Activated CD4-positive, CD25-positive, alpha-beta regulatory T cell treated with anti-CD3 and anti-CD28 coated beads, Interleukin-2, amount 50 U/mL, for 72 hours (primary cell): ENCODE data around the gene ANKRD40.
"Not testable (repeated sequence)": the region's sequence is repeated elsewhere in the genome, so short reads cannot be mapped to it uniquely, and the experiment has no call there.

Experiments used
- DNase-seq: peaks from one replicate; pipeline ENCODE4 v3.0.0; 2021

ANKRD40 gene

DNA sequence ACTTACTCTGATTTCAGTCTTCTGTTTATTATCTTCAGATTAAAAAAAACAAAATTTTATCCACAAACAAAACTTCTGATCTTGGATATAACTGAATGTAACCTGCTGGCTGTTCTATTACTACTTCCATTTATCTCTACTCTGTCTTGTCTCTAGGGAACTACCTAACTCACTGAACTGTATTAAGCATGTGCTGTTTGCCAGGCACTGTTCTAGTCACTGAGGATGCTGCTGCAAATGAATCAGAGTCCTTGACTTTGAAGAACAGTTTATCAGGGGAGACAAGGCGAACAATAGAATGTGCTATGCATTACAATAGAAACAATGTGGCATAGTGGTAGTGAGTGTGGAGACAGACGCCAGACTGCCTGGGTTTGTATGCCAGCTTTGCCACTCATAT is 2.3 kb upstream of the ANKRD40 start:
- no peak for DNase-seq

DNA sequence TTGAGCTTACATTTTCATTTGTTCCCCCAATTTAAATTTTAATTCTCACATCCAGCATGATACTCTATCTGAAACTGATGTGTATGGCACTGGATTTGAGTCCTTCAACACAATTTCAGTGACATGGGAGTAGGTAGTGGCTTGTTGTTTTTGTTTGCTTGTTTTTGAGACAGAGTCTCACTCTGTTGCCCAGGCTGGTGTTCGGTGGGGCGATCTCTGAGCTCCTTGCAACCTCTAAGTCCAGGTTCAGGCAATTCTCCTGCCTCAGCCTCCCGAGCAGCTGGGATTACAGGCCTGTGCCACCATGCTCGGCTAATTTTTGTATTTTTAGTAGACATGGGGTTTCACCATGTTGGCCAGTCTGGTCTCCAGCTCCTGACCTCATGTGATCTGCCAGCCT is 1.3 kb upstream of the ANKRD40 start:
- not testable (repeated sequence) for DNase-seq

DNA sequence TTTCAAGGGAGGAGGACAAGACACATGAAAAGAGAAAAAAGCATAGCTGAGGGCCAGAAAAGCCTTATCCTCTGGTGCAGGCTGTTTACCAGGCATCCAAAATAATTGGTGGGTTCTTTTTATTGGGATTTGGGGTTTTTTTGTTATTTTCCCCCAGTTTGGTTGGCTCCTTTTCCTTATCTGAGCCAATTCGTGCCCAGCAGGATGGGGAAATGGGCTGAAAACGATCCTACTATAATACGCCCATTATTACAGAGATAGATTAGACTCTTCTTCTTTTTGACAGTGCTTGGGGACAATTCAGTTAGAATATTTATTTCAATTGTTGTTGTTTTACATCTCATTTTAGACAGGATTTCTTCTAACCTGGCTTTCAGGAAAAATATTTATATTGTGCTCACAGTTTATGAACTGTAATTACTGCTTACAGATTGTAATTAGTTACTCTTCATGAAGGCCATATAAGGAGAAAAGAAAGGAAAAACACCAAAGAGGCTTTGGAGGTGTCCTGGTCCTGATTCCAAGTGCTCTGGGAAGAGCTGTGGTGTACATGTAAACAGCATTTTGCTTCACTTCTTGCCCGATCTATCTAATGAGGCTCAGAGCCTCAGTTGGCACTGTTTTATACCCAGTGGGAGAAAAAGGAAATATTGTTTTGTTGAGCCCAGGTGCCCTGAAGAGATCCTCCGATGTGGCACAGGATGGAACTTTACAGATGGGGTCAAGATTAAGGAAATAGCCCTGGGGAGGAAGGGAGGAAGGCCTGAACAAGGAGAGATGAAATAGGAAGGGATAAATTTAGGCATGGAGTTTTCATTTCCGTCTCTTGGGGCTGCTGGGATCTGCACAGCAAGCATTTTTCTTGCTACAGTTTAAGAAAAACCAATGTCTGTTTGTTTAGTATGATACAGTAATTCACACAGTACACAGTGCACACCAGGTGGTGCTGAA is 611 bp upstream of the ANKRD40 start:
- DNase-seq, result no peak

GRCh38 chr17:50703162-50703561 is 4.6 kb downstream of the ANKRD40 start:
- no peak for DNase-seq

DNA sequence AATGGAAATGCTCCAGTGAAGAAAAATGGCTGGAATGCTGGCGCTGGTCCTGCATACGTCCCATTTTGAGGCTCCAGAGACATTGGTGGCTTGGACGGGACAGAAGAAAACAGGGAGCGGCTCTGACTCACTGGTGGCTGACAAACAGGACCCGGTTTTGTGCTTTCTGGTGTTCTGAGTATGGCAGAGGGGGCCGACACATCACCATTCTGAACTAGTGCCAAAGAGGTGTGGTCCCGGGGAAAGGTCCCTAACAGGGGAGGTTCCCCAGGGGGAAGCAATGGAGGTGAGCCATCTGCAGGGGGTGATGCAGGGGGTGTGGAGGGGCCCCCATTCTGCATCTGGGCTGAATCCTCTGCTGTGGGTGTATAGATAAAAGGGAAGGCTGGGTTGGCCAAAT is 8.3 kb downstream of the ANKRD40 start:
- no peak for DNase-seq

GRCh38 chr17:50697663-50698272 is 9.9 kb downstream of the ANKRD40 start:
- DNase-seq, result no peak

GRCh38 chr17:50697062-50697461 is 10.7 kb downstream of the ANKRD40 start:
- DNase-seq, result no peak

GRCh38 chr17:50696365-50696879 is 11.3 kb downstream of the ANKRD40 start:
- no peak for DNase-seq

GRCh38 chr17:50693036-50693682 is 14.6 kb downstream of the ANKRD40 start:
- DNase-seq, result no peak

DNA sequence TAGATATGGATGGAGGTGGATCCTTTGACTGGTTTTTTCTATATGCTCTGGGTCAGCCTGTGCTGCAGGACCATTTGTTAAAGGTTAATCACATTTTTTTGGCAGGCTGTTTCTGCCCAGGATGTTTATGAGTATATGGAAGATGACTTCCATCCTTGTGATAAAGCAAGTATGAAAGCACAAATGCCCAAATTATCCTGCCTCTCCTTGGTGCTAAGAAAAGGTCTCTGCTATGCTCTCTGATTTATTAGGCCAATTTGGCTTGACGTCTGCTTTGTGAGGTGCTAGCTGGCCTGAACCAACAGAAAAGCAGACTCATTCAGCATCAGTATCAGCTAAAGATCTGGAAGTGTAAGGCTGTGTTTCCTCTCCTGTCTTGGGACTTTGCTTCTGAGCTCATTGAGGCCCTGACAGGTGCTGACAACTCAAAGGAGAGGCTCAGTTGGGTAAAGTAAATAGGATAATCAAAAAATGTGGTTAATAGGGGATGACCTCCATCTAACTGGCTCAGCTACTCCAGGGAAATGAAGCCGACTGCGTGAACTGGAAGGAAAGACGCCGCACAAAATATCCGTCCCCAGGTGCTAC is 15.2 kb downstream of the ANKRD40 start:
- DNase-seq, result no peak

GRCh38 chr17:50691550-50692447 is 15.9 kb downstream of the ANKRD40 start:
- DNase-seq, result no peak

GRCh38 chr17:50690887-50691549 is 16.7 kb downstream of the ANKRD40 start:
- DNase-seq, result no peak

DNA sequence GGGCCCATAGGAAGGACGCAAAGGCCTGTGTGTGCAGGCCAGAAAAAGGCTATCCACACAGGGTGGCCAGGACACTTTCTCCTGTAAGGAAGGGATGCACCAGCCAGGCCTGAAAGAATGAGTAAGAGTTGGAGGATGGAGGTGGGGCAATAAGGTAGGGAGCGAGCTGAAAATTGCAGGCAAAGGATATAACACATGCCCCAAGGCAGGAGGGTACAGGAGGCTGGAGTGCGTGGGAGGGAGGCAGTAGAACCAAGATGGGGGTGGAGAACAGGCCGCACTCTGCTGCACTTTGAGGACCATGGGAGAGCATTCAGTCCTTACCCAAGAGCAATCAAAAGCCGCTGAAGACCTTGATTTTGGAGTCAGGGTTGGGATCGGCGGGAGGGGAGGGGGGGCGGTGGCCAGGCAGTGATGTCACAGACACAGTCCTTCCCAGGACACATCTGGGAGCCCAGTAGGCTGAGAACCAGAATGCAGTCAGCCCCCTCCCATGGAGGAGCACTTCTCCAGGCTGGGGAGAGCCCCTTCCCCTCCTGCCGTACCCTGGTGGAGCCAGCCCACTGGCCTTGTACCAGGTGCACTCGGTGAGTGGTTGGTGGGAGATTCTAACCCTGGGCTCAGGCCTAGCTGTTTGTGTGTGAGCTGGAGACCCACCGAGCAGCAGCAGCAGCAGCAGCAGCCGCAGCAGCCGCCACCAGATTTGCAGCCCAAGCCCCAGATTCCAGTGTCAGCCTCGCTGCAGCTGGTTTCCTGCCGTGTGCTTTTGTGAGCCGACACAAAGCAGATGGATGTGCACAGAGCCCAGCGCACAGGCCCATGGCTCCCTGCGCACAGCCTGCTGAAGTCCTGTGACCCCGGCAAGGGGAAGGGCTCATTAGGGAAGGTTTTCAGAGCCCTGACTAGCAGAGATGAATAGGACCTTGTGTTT is 17.5 kb downstream of the ANKRD40 start:
- DNase-seq, result no peak

DNA sequence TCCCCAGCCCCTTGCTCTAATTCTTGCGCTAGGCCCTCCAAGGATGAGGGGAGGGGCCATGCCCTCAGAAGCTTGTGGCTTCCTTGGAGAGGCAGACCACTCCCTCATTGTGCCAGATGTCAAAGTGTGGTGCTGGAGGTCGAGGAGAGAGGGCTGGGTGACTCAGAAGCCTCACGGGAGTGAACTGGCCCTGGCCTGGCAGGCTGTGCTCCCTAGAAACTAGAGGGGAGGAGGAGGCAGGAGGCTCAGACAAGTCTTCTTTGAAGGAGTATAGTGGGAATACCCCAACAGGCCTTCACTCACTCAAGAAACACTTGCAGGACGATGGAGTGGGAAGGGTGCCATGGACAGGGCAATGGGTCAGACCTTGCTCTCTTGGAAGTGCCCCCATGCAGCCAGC is 18.5 kb downstream of the ANKRD40 start:
- no peak for DNase-seq

DNA sequence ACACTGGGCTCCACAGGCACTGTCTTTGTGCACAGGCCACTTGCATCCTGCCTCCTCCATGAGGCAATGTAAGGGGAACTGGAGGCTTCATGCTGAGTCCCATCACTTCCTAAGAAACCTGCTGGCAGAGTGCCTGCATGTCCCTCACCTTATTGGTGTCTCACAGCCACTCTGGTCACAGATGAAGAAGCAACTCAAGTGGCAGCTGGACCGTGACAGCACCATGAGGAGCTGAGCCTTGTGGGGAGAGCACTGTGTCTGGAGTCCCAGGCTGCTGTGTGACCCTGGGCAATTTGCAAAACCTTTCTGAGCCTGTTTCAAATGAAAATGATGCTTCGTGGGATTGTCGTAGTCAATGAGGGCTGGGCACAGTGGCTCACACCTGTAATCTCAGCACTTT is 19.5 kb downstream of the ANKRD40 start:
- DNase-seq, result no peak

GRCh38 chr17:50687200-50688066 is 20.3 kb downstream of the ANKRD40 start:
- no peak for DNase-seq

DNA sequence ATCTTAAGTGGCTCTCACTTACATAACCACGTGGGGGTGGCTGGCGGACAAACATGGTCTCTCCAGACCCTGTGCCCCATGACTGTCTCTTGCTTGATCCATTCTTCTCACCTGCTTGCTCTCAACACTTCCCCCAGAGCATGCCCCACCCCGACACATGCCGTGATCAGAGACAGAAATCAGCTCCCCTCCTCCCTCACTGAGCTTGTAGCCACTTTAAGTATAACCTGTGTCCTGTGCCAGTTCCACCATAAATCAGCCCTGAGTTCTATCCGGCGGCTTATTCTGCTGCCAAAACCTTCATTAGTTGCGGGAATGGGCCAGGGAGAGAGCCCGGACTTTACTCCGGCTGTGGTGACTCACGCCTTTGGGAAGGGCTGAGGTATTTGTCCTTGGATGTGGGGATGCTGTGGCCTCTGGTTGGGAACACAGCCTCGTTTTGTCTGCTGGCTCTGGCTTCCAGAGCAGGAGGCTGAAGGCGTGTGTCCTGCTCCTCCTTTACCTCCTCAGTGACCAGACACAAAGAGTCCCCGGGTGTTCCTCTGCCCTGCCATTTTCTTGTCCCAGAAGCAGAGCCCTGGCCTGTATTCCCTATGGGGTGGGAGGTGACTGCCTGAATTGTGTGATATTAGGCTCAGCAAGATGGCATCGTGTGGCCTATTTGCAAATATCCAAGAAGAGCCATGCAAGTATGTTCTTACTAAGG is 21.1 kb downstream of the ANKRD40 start:
- DNase-seq, result no peak

- no peak for DNase-seq
Measured at GRCh38 chr17:50685691-50686493, 21.8 kb downstream of the ANKRD40 start.
